Astrocyte of the cerebellum (primary cell): ENCODE measurements around the gene CTXND2.
"Not testable (repeated sequence)": the region's sequence is repeated elsewhere in the genome, so short reads cannot be mapped to it uniquely, and the experiment has no call there.

Source experiments
- DNase-seq: peaks from one replicate; pipeline ENCODE4 v3.0.0-alpha.2; 2011; ENCODE audit warnings: low read depth
- H3K4me3 ChIP-seq: 2 replicates; pipeline ENCODE4 v1.5.1; 2011; ENCODE audit warnings: mild to moderate bottlenecking, low read depth, low read length, moderate library complexity
- in situ Hi-C: cut with HindIII; loops from 2 replicates; pipeline ENCODE4 v1.10.0; 2017; ENCODE audit warnings: low sequenced_read_pairs
- TF ChIP-seq, protein P1 (sequence below): IDR thresholded peaks from 2 replicates; pipeline ENCODE4 v1.5.1; 2012; ENCODE audit warnings: low read length, low read depth, moderate library complexity, mild to moderate bottlenecking; ENCODE audit errors: missing control alignments

The CTXND2 gene

DNA sequence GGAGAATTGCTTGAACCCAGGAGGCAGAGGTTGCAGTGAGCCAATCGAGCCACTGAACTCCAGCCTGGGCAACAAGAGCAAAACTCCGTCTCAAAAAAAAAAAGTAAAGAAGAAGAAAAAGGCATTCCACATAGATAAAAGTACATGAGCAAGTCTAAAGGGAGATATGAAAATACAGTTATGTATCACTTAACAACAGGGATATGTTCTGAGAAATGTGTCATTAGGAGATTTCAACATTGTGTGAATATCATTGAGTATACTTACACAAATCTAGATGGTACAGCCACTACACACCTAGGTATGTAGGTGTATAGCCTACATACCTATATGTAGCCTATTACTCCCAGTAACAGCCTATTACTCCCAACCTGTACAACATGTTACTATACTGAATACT lies 23.2 kb upstream of the CTXND2 start:
- in situ Hi-C loops = no loop called here
- H3K4me3 ChIP-seq = no peak overlapping the region
- no peak for DNase-seq
- TF ChIP-seq, protein P1, sequence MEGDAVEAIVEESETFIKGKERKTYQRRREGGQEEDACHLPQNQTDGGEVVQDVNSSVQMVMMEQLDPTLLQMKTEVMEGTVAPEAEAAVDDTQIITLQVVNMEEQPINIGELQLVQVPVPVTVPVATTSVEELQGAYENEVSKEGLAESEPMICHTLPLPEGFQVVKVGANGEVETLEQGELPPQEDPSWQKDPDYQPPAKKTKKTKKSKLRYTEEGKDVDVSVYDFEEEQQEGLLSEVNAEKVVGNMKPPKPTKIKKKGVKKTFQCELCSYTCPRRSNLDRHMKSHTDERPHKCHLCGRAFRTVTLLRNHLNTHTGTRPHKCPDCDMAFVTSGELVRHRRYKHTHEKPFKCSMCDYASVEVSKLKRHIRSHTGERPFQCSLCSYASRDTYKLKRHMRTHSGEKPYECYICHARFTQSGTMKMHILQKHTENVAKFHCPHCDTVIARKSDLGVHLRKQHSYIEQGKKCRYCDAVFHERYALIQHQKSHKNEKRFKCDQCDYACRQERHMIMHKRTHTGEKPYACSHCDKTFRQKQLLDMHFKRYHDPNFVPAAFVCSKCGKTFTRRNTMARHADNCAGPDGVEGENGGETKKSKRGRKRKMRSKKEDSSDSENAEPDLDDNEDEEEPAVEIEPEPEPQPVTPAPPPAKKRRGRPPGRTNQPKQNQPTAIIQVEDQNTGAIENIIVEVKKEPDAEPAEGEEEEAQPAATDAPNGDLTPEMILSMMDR = no peak

- in situ Hi-C loops, H3K4me3 ChIP-seq, DNase-seq: not testable (repeated sequence)
Observed at GRCh38 chr1:150864200-150864599, 22.7 kb upstream of the CTXND2 start.

GRCh38 chr1:150869683-150870082 lies 17.3 kb upstream of the CTXND2 start:
- H3K4me3 ChIP-seq = no peak overlapping the region
- TF ChIP-seq, protein P1 = no peak
- in situ Hi-C loops = no loop called here
- DNase-seq = no peak

GRCh38 chr1:150872572-150872971 lies 14.4 kb upstream of the CTXND2 start:
- DNase-seq = no peak
- H3K4me3 ChIP-seq = no peak overlapping the region
- in situ Hi-C loops = no loop called here
- TF ChIP-seq, protein P1 = no peak

DNA sequence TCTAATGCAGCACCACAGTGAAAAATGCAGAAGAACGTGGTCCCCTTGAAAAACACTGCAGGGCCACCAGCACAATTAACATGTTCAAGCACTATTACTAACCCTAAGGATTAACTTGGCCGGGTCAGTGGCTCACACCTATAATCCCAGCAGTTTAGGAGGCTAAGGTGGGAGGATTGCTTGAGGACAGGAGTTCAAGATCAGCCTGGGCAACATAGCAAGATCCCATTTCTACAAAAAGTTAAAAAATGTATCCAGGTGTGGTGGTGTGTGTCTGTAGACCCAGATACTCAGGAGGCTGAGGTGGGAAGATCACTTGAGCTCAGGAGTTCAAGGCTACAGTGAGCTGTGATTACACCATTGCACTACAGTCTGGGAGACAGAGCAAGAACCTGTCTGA lies 13.4 kb upstream of the CTXND2 start:
- no peak for DNase-seq
- TF ChIP-seq, protein P1 = no peak
- in situ Hi-C loops = no loop called here

DNA sequence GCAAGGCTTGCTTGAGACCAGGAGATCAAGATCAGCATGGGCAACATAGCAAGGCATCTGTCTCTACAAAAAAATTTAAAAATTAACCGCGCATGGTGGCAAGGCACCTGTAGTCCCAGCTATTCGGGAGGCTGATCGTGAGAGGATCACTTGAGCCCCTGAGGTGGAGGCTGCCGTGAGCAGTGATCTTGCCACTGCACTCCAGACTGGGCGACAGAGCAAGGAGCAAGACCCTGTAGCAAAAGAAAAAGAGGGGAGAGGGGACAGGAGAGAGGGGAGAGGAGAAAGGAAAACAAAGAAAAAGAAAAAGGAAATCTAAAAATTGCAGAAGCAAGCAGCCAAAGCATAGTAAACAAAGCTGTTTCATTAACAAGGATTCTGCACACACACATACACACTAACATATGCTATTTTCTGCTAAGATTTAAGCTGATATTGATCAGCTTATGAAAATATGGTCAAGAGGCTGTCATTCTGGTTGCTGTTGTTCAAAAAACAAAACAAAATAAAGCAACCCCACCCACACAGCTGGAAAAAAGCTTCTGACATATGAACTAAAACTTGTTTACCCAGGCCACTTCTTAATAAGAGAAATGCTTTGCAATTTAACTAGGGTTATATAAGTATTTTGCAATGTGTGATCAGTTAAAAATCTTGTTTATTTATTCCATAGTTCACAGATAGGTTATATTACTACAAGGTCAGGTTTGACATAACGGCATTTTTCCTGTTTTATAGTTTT lies 12.3 kb upstream of the CTXND2 start:
- in situ Hi-C loops = no loop called here
- peak overlapping the region; percentile 74 for H3K4me3 ChIP-seq

More for the DNA sequence above, 13.4 kb upstream of the CTXND2 start:
- no peak overlapping the region for H3K4me3 ChIP-seq

More for the DNA sequence above, 12.3 kb upstream of the CTXND2 start:
- TF ChIP-seq, protein P1 = no peak
- DNase-seq = no peak
